ENCODE results near the gene CLHC1. TPM values are rescaled to one million over a fixed set of nuclear protein-coding genes. Genes with fewer than 3 reads are reported as not detected.

CLHC1 gene
- total RNA-seq, 1 donor from 2014 or later: 25.0 TPM

DNA sequence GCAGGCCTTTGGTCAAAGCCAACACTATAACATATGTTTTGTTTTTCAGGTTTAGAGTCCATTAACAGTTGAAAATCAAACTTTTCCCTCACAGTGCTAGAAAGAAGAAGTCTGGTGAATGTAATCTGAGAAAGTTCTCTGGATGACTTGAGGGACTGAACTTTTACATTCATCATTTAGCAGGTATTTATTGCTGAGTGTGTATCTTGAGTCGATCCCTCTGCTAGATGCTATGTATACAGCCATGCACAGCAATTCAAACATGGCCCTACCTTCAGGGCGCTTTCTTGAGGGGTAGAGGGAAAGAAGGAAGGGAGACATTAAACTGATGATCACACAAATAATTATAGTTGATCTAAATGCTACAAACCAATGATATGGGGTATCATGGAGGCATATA is 89.6 kb downstream of the CLHC1 start:
- H3K4me3 Mint-ChIP-seq: no peak overlapping the region
- TF ChIP-seq, protein P1, sequence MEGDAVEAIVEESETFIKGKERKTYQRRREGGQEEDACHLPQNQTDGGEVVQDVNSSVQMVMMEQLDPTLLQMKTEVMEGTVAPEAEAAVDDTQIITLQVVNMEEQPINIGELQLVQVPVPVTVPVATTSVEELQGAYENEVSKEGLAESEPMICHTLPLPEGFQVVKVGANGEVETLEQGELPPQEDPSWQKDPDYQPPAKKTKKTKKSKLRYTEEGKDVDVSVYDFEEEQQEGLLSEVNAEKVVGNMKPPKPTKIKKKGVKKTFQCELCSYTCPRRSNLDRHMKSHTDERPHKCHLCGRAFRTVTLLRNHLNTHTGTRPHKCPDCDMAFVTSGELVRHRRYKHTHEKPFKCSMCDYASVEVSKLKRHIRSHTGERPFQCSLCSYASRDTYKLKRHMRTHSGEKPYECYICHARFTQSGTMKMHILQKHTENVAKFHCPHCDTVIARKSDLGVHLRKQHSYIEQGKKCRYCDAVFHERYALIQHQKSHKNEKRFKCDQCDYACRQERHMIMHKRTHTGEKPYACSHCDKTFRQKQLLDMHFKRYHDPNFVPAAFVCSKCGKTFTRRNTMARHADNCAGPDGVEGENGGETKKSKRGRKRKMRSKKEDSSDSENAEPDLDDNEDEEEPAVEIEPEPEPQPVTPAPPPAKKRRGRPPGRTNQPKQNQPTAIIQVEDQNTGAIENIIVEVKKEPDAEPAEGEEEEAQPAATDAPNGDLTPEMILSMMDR (conservative IDR thresholded peaks at IDR 0.05): no peak
- DNase-seq (ENCODE audit: extremely low spot score, unreplicated experiment): no peak
- peaks cover 8% of the 10 kb centered on the region for H3K36me3 Mint-ChIP-seq
- no peaks in the 10 kb centered on the region for H3K27me3 Mint-ChIP-seq
- no peak overlapping the region for H3K27ac Mint-ChIP-seq
- peaks cover 11% of the 10 kb centered on the region for H3K9me3 Mint-ChIP-seq
- H3K4me1 Mint-ChIP-seq (ENCODE audit: unreplicated experiment): peaks cover 19% of the 10 kb centered on the region

DNA sequence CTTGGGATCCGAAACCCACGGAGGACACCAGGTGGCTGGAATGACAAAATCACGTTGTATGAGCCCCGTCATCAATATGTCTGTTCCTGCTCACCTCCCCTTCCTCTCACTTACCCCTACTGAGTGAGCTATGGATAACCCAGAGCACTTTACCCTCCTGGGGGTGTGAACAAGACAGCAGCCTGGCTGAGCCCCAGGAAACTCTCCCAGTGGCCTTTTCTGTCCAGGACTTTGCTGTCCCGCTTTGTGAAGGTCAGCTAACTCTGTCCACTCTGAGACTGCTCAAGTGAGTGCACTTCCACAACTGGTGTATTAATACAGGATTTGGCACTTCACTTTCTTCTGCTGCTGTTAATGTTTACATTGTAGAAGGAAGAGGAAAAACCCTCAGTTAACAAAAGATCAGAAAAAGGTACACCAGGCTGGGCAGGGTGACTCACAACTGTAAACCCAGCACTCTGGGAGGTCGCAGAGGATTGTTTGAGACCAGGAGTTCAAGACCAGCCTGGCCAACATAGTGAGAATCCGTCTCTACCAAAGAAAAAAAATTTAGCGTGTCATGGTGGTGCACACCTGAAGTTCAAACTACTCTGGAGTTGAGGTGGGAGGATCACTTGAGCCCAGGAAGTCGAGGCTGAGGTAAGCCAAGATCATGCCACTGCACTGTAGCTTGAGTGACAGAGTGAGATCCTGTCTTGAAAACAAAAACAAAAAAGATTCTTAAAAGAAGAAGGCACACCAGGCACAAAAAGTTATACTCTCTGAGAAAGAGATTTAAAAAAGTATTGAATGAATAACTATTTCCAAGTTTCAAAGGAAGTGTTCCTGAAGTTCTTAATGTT is 90.3 kb downstream of the CLHC1 start:
- TF ChIP-seq, protein P1 (conservative IDR thresholded peaks at IDR 0.05): no peak
- no peak overlapping the region for H3K4me3 Mint-ChIP-seq
- H3K4me1 Mint-ChIP-seq (ENCODE audit: unreplicated experiment): peaks cover 26% of the 10 kb centered on the region
- H3K9me3 Mint-ChIP-seq: peaks cover 11% of the 10 kb centered on the region
- H3K27ac Mint-ChIP-seq: no peak overlapping the region
- H3K27me3 Mint-ChIP-seq: no peaks in the 10 kb centered on the region
- H3K36me3 Mint-ChIP-seq: peaks cover 8% of the 10 kb centered on the region
- DNase-seq (ENCODE audit: extremely low spot score, unreplicated experiment): no peak

- H3K36me3 Mint-ChIP-seq: peaks cover 8% of the 10 kb centered on the region
- H3K4me3 Mint-ChIP-seq: no peak overlapping the region
These were observed 91.5 kb downstream of the CLHC1 start for GRCh38 chr2:55140316-55141219.

DNA sequence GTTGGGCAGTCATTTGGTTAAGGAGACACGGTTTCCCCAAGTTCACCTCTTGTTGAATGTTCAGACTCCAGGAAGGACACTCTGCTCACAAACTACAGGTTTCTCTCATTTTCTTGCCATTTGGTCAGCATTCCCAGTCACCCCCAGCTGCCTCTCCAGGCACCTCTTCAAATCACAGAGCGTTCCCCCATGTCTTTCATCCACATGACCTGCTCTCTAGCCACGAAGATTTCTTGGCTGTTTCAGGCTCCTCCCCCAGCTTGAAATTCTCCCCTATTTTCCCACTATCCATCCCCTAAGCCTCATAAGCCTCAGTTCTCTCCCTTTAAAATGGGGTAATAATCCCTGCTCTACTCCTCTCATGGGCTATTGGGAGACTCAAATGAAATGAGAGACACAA is 92.8 kb downstream of the CLHC1 start:
- Mint-ChIP-seq H3K4me3 (no peak overlapping the region), H3K27me3 (no peaks in the 10 kb centered on the region), H3K4me1 (ENCODE audit: unreplicated experiment) (peaks cover 45% of the 10 kb centered on the region), H3K27ac (no peak overlapping the region), H3K36me3 (peaks cover 8% of the 10 kb centered on the region), H3K9me3 (peaks cover 11% of the 10 kb centered on the region)
- TF ChIP-seq, protein P1 (conservative IDR thresholded peaks at IDR 0.05): no peak
- DNase-seq (ENCODE audit: extremely low spot score, unreplicated experiment): no peak

More at GRCh38 chr2:55140316-55141219, 91.5 kb downstream of the CLHC1 start:
- TF ChIP-seq, protein P1 (conservative IDR thresholded peaks at IDR 0.05): no peak
- peaks cover 38% of the 10 kb centered on the region for H3K4me1 Mint-ChIP-seq (ENCODE audit: unreplicated experiment)
- H3K27me3 Mint-ChIP-seq: no peaks in the 10 kb centered on the region
- H3K27ac Mint-ChIP-seq: no peak overlapping the region
- peaks cover 11% of the 10 kb centered on the region for H3K9me3 Mint-ChIP-seq
- no peak for DNase-seq (ENCODE audit: extremely low spot score, unreplicated experiment)

DNA sequence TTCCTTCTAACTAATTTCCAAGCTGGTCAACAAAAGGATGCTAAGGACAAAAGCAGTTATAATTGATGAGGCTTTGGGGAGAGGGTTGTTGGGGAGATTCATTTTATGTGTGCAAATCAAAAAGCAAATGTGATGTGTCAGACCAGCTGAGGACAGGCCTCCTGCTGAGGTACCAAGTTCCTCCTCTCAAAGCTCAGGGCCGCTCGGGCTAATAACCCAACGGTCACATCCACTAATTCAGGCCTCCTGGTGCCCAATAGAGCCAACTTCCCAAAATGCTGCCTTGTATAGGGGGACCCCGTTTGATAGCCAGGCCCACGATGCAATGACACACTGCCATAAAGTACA is 93.2 kb downstream of the CLHC1 start:
- H3K36me3 Mint-ChIP-seq: peaks cover 5% of the 10 kb centered on the region
- no peak overlapping the region for H3K4me3 Mint-ChIP-seq
- TF ChIP-seq, protein P1 (conservative IDR thresholded peaks at IDR 0.05): no peak
- peaks cover 7% of the 10 kb centered on the region for H3K9me3 Mint-ChIP-seq
- peaks cover 50% of the 10 kb centered on the region for H3K4me1 Mint-ChIP-seq (ENCODE audit: unreplicated experiment)
- H3K27ac Mint-ChIP-seq: no peak overlapping the region
- no peaks in the 10 kb centered on the region for H3K27me3 Mint-ChIP-seq
- no peak for DNase-seq (ENCODE audit: extremely low spot score, unreplicated experiment)

All from type B pancreatic cell (in vitro differentiated cells).